Gastrocnemius medialis (tissue), 4 donors: ENCODE data around the gene HOXB8. TPM values are rescaled to one million over a fixed set of nuclear protein-coding genes. Genes with fewer than 3 reads are reported as not detected.

Experiments used
- ATAC-seq, 2 donors: fragments of 150-250 bp; one replicate each; pipeline ENCODE4 v1.9.1; 2016
- DNase-seq, 2 donors: peaks; one replicate each; pipeline ENCODE4 v3.0.0-alpha.2; 2019
- H3K27ac ChIP-seq, 4 donors: fragments of 200-600 bp; sonication (generic); 1 replicate in 1 of 4; 2 replicates in 3 of 4; pipeline ENCODE4 v1.5.1; 2016 to 2018; ENCODE audit warnings: mild to moderate bottlenecking in 2 of 4, moderate library complexity in 1 of 4
- H3K27me3 ChIP-seq, 3 donors: fragments of 200-600 bp; sonication (generic) in 2 of 3; 1 replicate in 1 of 3; 2 replicates in 2 of 3; pipeline versions ENCODE4 v1.5.1 to v1.6.0; 2016 to 2019; ENCODE audit warnings: mild to moderate bottlenecking in 1 of 3, moderate library complexity in 1 of 3
- H3K36me3 ChIP-seq, 2 donors: fragments of 200-600 bp; sonication (generic) in 1 of 2; one replicate each; pipeline ENCODE4 v1.5.1; 2017 to 2018
- H3K4me1 ChIP-seq, 2 donors: fragments of 200-600 bp; sonication (generic) in 1 of 2; one replicate each; pipeline ENCODE4 v1.5.1; 2016 to 2017; ENCODE audit warnings: mild to moderate bottlenecking in 2 of 2
- H3K4me3 ChIP-seq, 4 donors: fragments of 200-600 bp; sonication (generic) in 3 of 4; 1 replicate in 1 of 4; 2 replicates in 3 of 4; pipeline ENCODE4 v1.5.1; 2016 to 2019; ENCODE audit warnings: mild to moderate bottlenecking in 2 of 4
- H3K9me3 ChIP-seq, 3 donors: fragments of 200-600 bp; sonication (generic) in 2 of 3; 1 replicate in 1 of 3; 2 replicates in 2 of 3; pipeline ENCODE4 v1.5.1; 2016 to 2019
- POLR2A ChIP-seq, 2 donors: fragments of 450-650 bp; IDR thresholded peaks; one replicate each; pipeline ENCODE4 v1.6.1; 2017; ENCODE audit warnings: antibody characterized with exemption in 2 of 2, mild to moderate bottlenecking in 2 of 2, moderate library complexity in 2 of 2
- in situ Hi-C, 4 donors: fragments of 200-750 bp; cut with MboI; loops; one replicate each; pipeline versions ENCODE4 v1.15.0 to v1.8.0; 2017; ENCODE audit warnings: low sequenced_read_pairs in 4 of 4
- intact Hi-C: fragments of 100-400 bp; cut with DNase I; formaldehyde crosslinking; loops from one replicate; pipeline ENCODE4 v1.15.1; 2023; ENCODE audit warnings: low total_unique reads
- total RNA-seq, 4 donors: library from RNA; depleted of rRNA; stranded (reverse); fragments of >200 nt; gene quantifications; one replicate each; pipeline versions ENCODE4 v1.1.0 to v1.2.3, GENCODE V29; 2016
- TF ChIP-seq, protein P1 (sequence below), 5 experiments: fragments of 450-650 bp in 3 of 5; fragments of 200-600 bp in 2 of 5; sonication (generic) in 2 of 5; IDR thresholded peaks in 4 of 5; conservative IDR thresholded peaks in 1 of 5; 1 replicate in 4 of 5; 2 replicates in 1 of 5; pipeline ENCODE4 v1.5.1; 2016 to 2019; ENCODE audit warnings: antibody characterized with exemption in 5 of 5, mild to moderate bottlenecking in 3 of 5, moderate library complexity in 3 of 5

Gene HOXB8
- total RNA-seq, 4 donors from 2014 or later: 0.27 TPM; not detected in 3

DNA sequence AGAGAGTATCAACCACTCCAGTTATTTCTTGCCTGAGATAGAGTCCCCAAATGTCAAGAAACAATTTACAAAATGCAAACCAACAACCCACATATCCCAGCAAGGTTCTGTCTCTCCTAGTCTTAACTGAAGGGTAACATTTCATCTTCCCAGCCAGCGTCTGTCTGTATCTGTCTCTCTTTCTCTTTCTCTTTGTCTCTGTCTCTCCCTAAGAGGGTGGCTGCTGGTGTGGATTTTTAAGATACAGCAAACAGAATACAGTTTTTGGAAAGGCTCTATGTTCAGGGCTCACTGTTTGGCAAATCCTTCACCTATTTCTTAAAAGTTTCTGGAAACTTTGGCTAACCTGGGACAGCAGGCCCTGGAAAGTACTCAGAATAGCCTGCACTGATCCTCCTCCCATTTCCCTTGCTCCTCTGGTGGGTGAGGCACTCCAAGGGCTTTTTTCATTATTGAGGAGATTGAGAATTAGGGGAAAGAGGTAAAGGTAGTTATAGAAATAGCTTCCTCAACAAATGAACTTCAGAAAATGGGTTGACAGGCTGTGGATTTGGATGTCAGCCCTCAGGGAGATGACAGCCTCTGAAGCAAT lies 43.2 kb downstream of the HOXB8 start:
- no peak for TF ChIP-seq POLR2A (IDR thresholded peaks at IDR 0.05)
- TF ChIP-seq, protein P1, sequence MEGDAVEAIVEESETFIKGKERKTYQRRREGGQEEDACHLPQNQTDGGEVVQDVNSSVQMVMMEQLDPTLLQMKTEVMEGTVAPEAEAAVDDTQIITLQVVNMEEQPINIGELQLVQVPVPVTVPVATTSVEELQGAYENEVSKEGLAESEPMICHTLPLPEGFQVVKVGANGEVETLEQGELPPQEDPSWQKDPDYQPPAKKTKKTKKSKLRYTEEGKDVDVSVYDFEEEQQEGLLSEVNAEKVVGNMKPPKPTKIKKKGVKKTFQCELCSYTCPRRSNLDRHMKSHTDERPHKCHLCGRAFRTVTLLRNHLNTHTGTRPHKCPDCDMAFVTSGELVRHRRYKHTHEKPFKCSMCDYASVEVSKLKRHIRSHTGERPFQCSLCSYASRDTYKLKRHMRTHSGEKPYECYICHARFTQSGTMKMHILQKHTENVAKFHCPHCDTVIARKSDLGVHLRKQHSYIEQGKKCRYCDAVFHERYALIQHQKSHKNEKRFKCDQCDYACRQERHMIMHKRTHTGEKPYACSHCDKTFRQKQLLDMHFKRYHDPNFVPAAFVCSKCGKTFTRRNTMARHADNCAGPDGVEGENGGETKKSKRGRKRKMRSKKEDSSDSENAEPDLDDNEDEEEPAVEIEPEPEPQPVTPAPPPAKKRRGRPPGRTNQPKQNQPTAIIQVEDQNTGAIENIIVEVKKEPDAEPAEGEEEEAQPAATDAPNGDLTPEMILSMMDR (IDR thresholded peaks at IDR 0.05 in 4 of 5, conservative IDR thresholded peaks at IDR 0.05 in 1 of 5): no peak
- Histone ChIP-seq H3K27ac (peak overlapping the region; percentile 51 to 78 (median 64)), H3K9me3 (no peaks in the 10 kb centered on the region), H3K36me3 (no peaks in the 10 kb centered on the region), H3K4me1 (peaks cover 0 to 13% of the 10 kb centered on the region in 2 donors), H3K27me3 (peaks cover 38 to 48% (median 42%) of the 10 kb centered on the region in 3 donors), H3K4me3 (no peak overlapping the region)
- DNase-seq (no peak), ATAC-seq (no peak)
- intact Hi-C loops (no loop called here), in situ Hi-C loops (no loop called here)

DNA sequence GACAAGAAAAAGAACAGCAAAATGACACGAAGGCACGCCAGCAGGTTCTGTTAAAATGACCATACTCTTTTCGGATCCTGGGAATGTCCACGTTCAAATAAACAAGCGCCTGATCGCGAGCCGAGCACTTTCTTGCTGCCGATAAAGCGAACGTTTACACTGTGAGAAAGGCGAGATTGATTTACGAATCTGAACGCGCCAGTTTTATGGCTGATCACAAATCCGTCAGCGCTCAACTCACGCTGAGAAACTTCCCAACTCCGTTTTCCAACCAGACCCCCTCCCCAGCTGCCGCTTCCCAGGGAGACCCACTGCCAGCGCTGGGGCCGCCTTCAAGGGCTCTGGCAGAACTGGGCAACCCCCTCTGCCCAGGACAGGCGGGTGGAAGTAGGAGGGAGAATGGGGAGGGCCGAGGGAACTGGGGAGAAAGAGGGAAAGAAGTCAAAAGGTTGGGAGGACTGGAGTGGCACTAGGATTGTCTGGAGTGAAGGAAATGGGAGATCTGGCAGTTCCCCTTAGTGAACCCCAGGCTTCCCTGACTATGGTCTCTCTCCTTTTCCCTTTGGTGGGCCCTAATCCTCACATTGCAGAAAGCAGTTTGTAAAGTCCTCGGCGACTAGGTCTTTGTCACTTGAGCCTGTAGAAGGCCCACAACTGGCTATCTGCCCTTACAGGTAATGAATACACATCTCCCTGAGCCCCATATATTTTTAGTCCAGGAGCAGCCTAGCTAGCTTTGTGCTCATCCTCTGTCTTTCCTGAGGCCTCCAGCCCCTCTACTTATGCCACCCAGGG lies 43.9 kb downstream of the HOXB8 start:
- H3K36me3 ChIP-seq: no peaks in the 10 kb centered on the region
- intact Hi-C loops (no loop called here), in situ Hi-C loops (no loop called here)
- H3K9me3 ChIP-seq: no peaks in the 10 kb centered on the region
- H3K4me1 ChIP-seq: peaks cover 0 to 12% of the 10 kb centered on the region in 2 donors
- peak overlapping the region; percentile 51 to 78 (median 64) for H3K27ac ChIP-seq
- TF ChIP-seq POLR2A (IDR thresholded peaks at IDR 0.05): no peak
- TF ChIP-seq, protein P1 (IDR thresholded peaks at IDR 0.05 in 4 of 5, conservative IDR thresholded peaks at IDR 0.05 in 1 of 5): no peak
- H3K27me3 ChIP-seq: peaks cover 35 to 41% (median 38%) of the 10 kb centered on the region in 3 donors
- ATAC-seq (peak in 1 of 2 donors; percentile 32), DNase-seq (no peak)
- H3K4me3 ChIP-seq: peak overlapping the region in 3 of 4 donors; percentile 7 to 35 (median 26)

DNA sequence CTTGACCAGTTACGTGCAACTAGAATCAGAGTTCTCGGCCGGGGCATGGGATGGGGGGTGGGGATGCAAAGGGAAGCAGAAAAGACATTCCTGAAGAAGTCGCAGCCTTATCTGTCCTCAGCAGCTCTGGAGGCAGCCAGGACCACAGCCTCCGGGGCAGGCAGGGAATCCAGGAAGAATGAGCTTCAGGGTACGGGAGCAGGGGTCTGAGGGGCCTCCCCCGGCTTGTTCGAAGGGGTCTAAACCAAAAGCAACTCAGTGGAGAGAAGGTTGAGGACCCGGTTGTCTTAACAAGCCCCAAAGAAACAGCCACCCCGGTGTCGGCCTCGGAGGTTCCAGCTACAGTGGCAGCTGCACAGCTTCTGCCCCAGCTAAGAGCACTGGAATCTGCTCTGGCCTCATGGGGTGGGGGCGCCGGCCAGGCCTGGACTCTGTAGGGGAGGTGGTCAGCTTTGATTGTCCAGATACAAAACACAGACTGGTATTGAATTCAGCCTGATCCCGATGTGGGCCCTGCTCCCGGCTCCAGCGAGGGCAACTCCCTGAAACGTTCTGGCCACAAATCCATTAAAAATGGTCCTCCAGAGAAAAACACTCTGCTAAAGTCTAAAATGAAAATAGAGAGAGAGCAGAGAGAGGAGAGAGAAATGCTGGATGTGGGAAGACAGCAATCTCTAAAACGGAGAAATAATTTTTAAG lies 44.6 kb downstream of the HOXB8 start:
- in situ Hi-C loops: no loop called here
- ATAC-seq: no peak
- peaks cover 0 to 12% of the 10 kb centered on the region in 2 donors for H3K4me1 ChIP-seq
- H3K27ac ChIP-seq: peak overlapping the region; percentile 51 to 78 (median 64)
- H3K4me3 ChIP-seq: peak overlapping the region in 3 of 4 donors; percentile 7 to 35 (median 26)
- intact Hi-C loops: no loop called here
- TF ChIP-seq, protein P1 (IDR thresholded peaks at IDR 0.05 in 4 of 5, conservative IDR thresholded peaks at IDR 0.05 in 1 of 5): no peak
- TF ChIP-seq POLR2A (IDR thresholded peaks at IDR 0.05): no peak
- DNase-seq: no peak
- peaks cover 27 to 38% (median 34%) of the 10 kb centered on the region in 3 donors for H3K27me3 ChIP-seq
- no peaks in the 10 kb centered on the region for H3K9me3 ChIP-seq
- no peaks in the 10 kb centered on the region for H3K36me3 ChIP-seq

DNA sequence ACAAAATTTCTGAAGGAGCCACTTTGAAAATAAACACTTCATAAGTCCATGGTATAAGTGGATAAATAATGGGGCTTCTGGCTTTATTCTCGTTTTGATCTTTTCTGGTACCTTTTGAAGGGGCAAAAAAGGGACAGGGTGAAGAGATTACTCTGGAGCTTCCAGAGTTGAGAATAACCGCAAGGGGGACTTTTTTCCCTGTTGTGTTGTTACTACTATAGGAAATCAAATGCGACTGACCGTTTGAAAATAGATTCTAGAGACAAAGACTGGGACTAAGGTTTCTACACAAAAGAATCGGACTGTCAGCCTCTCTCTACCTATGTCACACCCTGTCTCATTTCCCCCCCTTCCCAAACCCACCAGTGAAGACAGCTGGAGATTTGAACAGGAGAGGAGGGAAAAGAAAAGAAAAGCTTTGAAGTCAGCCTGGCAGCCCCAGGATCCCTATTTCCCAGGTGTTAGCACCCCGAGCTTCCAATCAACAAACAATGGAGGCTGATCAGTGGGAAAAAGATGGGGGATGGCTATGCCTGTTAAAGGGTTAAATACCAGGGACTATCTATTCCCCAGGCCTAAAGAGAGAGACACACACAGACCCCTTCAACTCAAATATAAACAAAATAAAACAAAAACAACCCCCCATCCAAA lies 45.3 kb downstream of the HOXB8 start:
- H3K4me3 ChIP-seq: peak overlapping the region in 2 of 4 donors; percentile 26 to 35
- intact Hi-C loops: no loop called here
- no peaks in the 10 kb centered on the region for H3K36me3 ChIP-seq
- no peaks in the 10 kb centered on the region for H3K9me3 ChIP-seq
- TF ChIP-seq, protein P1 (IDR thresholded peaks at IDR 0.05 in 4 of 5, conservative IDR thresholded peaks at IDR 0.05 in 1 of 5): no peak
- TF ChIP-seq POLR2A (IDR thresholded peaks at IDR 0.05): no peak
- H3K27me3 ChIP-seq: peaks cover 25 to 35% (median 31%) of the 10 kb centered on the region in 3 donors
- H3K27ac ChIP-seq: peak overlapping the region in 3 of 4 donors; percentile 57 to 78 (median 70)
- DNase-seq (no peak), ATAC-seq (no peak)
- in situ Hi-C loops: no loop called here
- peaks cover 0 to 12% of the 10 kb centered on the region in 2 donors for H3K4me1 ChIP-seq
